OCI-LY3 (cell line): ENCODE measurements around the gene LCNL1.

Source experiments
- EZH2phosphoT487 ChIP-seq: fragments of 200-600 bp; shearing (Covaris generic); IDR thresholded peaks from 2 replicates; pipeline ENCODE4 v1.6.1; 2018; ENCODE audit warnings: antibody characterized with exemption, mixed run types, low read depth
- TF ChIP-seq, protein P1 (sequence below): fragments of 200-600, 300-600 bp; sonication (generic); IDR thresholded peaks from 2 replicates; pipeline ENCODE4 v1.5.1; 2014; ENCODE audit warnings: antibody characterized with exemption, low read length, low read depth

DNA sequence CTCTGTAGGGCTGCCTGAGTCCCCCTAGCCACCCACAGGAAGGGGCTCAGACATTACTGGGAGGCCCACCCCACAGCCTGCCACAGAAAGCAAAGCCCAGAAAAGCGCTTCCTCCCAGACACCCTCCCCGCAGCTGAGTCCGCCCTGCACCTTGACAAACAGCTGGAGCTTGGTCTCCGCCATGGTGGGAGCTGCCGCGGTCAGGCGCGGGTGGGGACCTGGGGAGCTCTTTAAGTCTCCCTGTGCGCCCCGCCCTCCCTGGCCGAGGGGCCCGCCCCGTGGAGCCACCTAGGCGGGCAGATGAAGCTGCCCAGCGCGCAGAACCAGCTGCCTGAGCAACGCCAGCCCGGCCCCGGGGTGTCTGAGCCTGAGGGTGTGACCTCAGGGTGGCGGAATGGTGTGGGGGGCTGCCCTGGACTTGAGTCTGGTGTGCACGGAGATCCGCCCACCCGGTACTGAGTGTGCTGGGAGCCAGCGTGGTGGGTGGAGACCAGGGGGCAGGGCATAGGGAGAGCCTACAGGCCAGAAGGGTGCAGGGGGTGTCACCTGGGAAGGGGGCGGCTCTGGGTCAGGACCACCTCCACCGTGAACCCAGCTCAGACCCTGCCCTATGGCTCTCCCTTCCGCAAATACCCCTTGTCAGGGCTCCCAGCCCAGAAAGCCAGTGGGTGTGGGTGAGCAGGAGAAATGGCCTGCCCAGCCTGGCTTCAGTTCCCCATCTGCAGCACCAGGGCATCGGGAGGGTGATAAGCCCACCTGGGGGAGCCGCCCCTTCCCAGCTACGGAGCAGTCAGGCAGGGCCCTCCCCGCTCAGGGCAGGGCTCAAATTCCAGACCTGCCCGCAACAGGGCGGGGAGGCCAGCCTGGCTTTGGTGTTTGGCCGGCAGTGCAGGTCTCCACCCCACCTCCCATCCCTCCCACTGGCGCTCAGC is 13.8 kb downstream of the LCNL1 start, which contains the start of gene CLIC3:
- TF ChIP-seq, protein P1, sequence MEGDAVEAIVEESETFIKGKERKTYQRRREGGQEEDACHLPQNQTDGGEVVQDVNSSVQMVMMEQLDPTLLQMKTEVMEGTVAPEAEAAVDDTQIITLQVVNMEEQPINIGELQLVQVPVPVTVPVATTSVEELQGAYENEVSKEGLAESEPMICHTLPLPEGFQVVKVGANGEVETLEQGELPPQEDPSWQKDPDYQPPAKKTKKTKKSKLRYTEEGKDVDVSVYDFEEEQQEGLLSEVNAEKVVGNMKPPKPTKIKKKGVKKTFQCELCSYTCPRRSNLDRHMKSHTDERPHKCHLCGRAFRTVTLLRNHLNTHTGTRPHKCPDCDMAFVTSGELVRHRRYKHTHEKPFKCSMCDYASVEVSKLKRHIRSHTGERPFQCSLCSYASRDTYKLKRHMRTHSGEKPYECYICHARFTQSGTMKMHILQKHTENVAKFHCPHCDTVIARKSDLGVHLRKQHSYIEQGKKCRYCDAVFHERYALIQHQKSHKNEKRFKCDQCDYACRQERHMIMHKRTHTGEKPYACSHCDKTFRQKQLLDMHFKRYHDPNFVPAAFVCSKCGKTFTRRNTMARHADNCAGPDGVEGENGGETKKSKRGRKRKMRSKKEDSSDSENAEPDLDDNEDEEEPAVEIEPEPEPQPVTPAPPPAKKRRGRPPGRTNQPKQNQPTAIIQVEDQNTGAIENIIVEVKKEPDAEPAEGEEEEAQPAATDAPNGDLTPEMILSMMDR: no peak
- TF ChIP-seq EZH2phosphoT487: no peak
